Loucy (cell line): ENCODE measurements around the gene MACF1.

ENCODE experiments used
- CTCF ChIP-seq: fragments of 200-600 bp; sonication (generic); conservative IDR thresholded peaks from 2 replicates; pipeline ENCODE4 v1.5.1; 2014; ENCODE audit warnings: mild to moderate bottlenecking, antibody characterized with exemption, low read length
- EZH2phosphoT487 ChIP-seq: fragments of 200-600 bp; IDR thresholded peaks from 2 replicates; pipeline ENCODE4 v1.6.1; 2018; ENCODE audit warnings: antibody characterized with exemption, mild to moderate bottlenecking, moderate library complexity, borderline replicate concordance

GRCh38 chr1:39391691-39392679, 187.5 kb downstream of the MACF1 start:
- TF ChIP-seq CTCF, result no peak
- TF ChIP-seq EZH2phosphoT487, result no peak
